CD4-positive, CD25-positive, alpha-beta regulatory T cell (primary cell): Measurements from ENCODE around the gene POLR1A. TPM values are rescaled to one million over a fixed set of nuclear protein-coding genes. Genes with fewer than 3 reads are reported as not detected.

Experiments used
- ATAC-seq, 2 donors: fragments of 150-1000 bp; cut with Tn5 transposase; one replicate each; pipeline ENCODE4 v1.10.0; 2021; ENCODE audit warnings: low read depth in 2 of 2, moderate number of reproducible peaks in 2 of 2, moderate library complexity in 1 of 2
- DNase-seq, 3 donors: peaks; one replicate each; pipeline versions ENCODE4 v3.0.0 to v3.0.0-alpha.2; 2012 to 2022; ENCODE audit warnings: mixed read lengths in 1 of 3
- H3K27ac ChIP-seq: one replicate; pipeline ENCODE4 v1.7.0; 2013; ENCODE audit warnings: mild to moderate bottlenecking, low read length; ENCODE audit not compliant: insufficient read depth, poor library complexity, severe bottlenecking
- H3K27me3 ChIP-seq: one replicate; pipeline ENCODE4 v1.7.0; 2013; ENCODE audit warnings: low read length; ENCODE audit not compliant: control insufficient read depth, insufficient read depth
- H3K36me3 ChIP-seq: one replicate; pipeline ENCODE4 v1.7.0; 2013; ENCODE audit warnings: mild to moderate bottlenecking, low read length, moderate library complexity; ENCODE audit not compliant: control insufficient read depth, insufficient read depth
- H3K4me1 ChIP-seq: 2 replicates; pipeline ENCODE4 v1.7.0; 2013; ENCODE audit warnings: mild to moderate bottlenecking, low read length; ENCODE audit not compliant: insufficient read depth, control insufficient read depth, poor library complexity, severe bottlenecking
- H3K4me3 ChIP-seq: one replicate; pipeline ENCODE4 v1.7.0; 2013; ENCODE audit warnings: low read depth, mild to moderate bottlenecking, low read length, moderate library complexity
- H3K9me3 ChIP-seq, 2 experiments: 1 replicate in 1 of 2; 2 replicates in 1 of 2; pipeline ENCODE4 v1.7.0; 2013; ENCODE audit warnings: low read length in 2 of 2, mild to moderate bottlenecking in 1 of 2, moderate library complexity in 1 of 2; ENCODE audit not compliant: control insufficient read depth in 2 of 2
- H3K27ac Mint-ChIP-seq, 3 donors: one replicate each; pipeline ENCODE4 v1.8.0; 2020 to 2022; ENCODE audit warnings: mild to moderate bottlenecking in 3 of 3, mixed read lengths in 3 of 3, moderate library complexity in 2 of 3
- H3K27me3 Mint-ChIP-seq: one replicate; pipeline ENCODE4 v1.8.0; 2022; ENCODE audit warnings: mild to moderate bottlenecking, mixed read lengths
- H3K36me3 Mint-ChIP-seq: one replicate; pipeline ENCODE4 v1.8.0; 2020; ENCODE audit warnings: mixed read lengths
- H3K4me1 Mint-ChIP-seq, 4 donors: one replicate each; pipeline ENCODE4 v1.8.0; 2020 to 2022; ENCODE audit warnings: mixed read lengths in 4 of 4, mild to moderate bottlenecking in 1 of 4
- H3K4me3 Mint-ChIP-seq, 4 donors: one replicate each; pipeline ENCODE4 v1.8.0; 2020 to 2022; ENCODE audit warnings: mild to moderate bottlenecking in 4 of 4, mixed read lengths in 4 of 4, moderate library complexity in 3 of 4
- H3K9me3 Mint-ChIP-seq, 7 donors: one replicate each; pipeline ENCODE4 v1.8.0; 2020 to 2022; ENCODE audit warnings: mixed read lengths in 7 of 7, mild to moderate bottlenecking in 3 of 7, moderate library complexity in 2 of 7
- polyA plus RNA-seq, 4 donors: library from polyadenylated mRNA; unstranded; fragments of 300-500 nt; fragmentation: Illumina TruSeq; gene quantifications; one replicate each; pipeline ENCODE4 v1.2.3, GENCODE V29; 2021
- total RNA-seq: library from RNA; stranded (reverse); gene quantifications from one replicate; pipeline ENCODE4 v1.2.3, GENCODE V29; 2022

Gene POLR1A
- total and polyA plus RNA-seq, 5 donors from 2014 or later: 1.3 to 23.9 (median 2.5) TPM

DNA sequence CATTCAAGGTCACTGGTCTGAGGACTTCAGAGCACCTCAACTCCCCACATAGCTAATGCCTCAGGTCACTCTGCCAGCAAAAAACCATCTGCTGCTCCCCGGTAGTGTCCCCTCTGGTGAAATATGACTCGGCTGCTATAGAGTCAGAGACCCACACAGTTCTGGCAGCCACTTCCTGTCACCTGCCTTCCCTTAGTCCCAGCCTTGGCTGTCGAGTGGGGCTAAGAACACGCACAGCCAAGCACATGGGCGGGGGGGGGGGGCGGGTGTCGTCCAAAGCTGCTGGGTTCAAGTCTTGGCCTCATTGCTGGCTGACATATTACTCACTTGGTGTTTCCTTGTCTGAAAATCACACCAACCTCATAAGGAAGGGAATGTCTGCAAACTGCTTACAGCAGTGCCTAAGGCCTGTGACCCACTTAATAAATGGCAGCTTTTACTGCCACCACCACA is 37.5 kb downstream of the POLR1A start:
- Histone ChIP-seq H3K36me3 (peaks cover 57% of the 10 kb centered on the region), H3K4me3 (peak overlapping the region; percentile 11), H3K27me3 (no peaks in the 10 kb centered on the region), H3K9me3 (peaks cover 0 to 2% of the 10 kb centered on the region in 2 experiments), H3K27ac (peak overlapping the region; percentile 34), H3K4me1 (peaks cover 11% of the 10 kb centered on the region)
- H3K9me3 Mint-ChIP-seq: peaks cover 0 to 4% (median 3%) of the 10 kb centered on the region in 7 donors
- ATAC-seq (peak; percentile 95 to 96), DNase-seq (peak in 2 of 3 donors; percentile 48 to 83)
- H3K4me1 Mint-ChIP-seq: peaks cover 6 to 23% (median 10%) of the 10 kb centered on the region in 4 donors
- no peaks in the 10 kb centered on the region for H3K27me3 Mint-ChIP-seq
- H3K4me3 Mint-ChIP-seq: peak overlapping the region in 2 of 4 donors; percentile 17 to 56
- peak overlapping the region; percentile 19 to 80 (median 68) for H3K27ac Mint-ChIP-seq
- H3K36me3 Mint-ChIP-seq: peaks cover 59% of the 10 kb centered on the region

DNA sequence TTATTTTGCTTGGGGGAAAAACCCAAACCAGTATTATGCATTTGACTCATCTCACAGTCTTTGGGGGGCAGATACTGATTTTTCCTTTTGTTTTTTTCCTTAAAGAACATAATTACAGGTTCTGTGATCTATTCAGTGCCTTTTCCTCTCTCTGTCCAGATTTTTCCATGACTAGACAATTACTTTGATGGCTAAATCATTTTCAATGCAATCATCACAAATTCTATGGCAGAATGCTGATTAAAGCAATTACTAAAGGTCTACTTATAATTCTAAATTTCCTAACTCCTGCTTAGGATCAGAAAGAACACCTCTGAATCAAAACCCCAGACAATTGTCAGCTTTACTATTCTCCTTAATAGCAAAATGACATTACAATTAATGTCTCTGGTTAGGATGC is 38.8 kb downstream of the POLR1A start:
- Histone ChIP-seq H3K9me3 (peaks cover 0 to 2% of the 10 kb centered on the region in 2 experiments), H3K4me3 (no peak overlapping the region), H3K4me1 (peaks cover 11% of the 10 kb centered on the region), H3K27me3 (no peaks in the 10 kb centered on the region), H3K27ac (no peak overlapping the region), H3K36me3 (peaks cover 60% of the 10 kb centered on the region)
- H3K27me3 Mint-ChIP-seq: no peaks in the 10 kb centered on the region
- H3K4me3 Mint-ChIP-seq: no peak overlapping the region
- peak overlapping the region in 2 of 3 donors; percentile 30 to 38 for H3K27ac Mint-ChIP-seq
- no peak for DNase-seq
- peaks cover 0 to 4% (median 3%) of the 10 kb centered on the region in 7 donors for H3K9me3 Mint-ChIP-seq
- no peak for ATAC-seq
- H3K36me3 Mint-ChIP-seq: peaks cover 64% of the 10 kb centered on the region
- peaks cover 6 to 21% (median 10%) of the 10 kb centered on the region in 4 donors for H3K4me1 Mint-ChIP-seq

DNA sequence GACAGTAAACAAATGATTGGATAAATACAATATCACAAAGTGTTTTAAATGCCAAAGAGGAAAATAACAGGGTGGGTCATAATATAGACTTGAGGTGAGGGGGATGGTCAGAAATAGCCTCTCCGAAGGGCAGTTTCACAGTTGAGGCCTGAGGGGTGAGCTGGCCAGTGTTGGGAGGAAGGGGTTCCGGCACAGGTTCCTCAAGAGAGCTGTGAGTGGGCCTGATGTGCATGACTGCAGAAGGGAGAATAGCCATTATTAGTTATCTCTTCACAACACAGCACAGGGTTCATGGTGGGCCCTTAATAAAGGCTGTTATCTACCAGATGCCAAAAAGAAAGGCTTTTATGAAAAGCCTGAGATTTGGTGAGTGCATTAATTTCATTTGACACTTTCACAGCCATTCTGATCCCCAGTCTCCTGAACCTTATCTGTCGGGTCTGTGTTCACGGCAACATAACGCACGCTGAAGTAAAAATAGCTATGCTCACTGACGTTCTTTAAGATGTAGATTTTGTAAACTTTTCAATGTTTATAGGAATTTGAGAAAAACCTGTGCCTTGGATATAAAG is 39.6 kb downstream of the POLR1A start:
- ATAC-seq (no peak), DNase-seq (no peak)
- no peak overlapping the region for H3K27ac Mint-ChIP-seq
- H3K9me3 Mint-ChIP-seq: peaks cover 0 to 4% (median 3%) of the 10 kb centered on the region in 7 donors
- no peak overlapping the region for H3K4me3 ChIP-seq
- H3K27me3 Mint-ChIP-seq: no peaks in the 10 kb centered on the region
- peaks cover 0 to 2% of the 10 kb centered on the region in 2 experiments for H3K9me3 ChIP-seq
- H3K27me3 ChIP-seq: no peaks in the 10 kb centered on the region
- peaks cover 62% of the 10 kb centered on the region for H3K36me3 Mint-ChIP-seq
- H3K36me3 ChIP-seq: peaks cover 65% of the 10 kb centered on the region
- no peak overlapping the region for H3K4me3 Mint-ChIP-seq
- peaks cover 11% of the 10 kb centered on the region for H3K4me1 ChIP-seq
- H3K4me1 Mint-ChIP-seq: peaks cover 6 to 21% (median 11%) of the 10 kb centered on the region in 4 donors
- H3K27ac ChIP-seq: no peak overlapping the region

DNA sequence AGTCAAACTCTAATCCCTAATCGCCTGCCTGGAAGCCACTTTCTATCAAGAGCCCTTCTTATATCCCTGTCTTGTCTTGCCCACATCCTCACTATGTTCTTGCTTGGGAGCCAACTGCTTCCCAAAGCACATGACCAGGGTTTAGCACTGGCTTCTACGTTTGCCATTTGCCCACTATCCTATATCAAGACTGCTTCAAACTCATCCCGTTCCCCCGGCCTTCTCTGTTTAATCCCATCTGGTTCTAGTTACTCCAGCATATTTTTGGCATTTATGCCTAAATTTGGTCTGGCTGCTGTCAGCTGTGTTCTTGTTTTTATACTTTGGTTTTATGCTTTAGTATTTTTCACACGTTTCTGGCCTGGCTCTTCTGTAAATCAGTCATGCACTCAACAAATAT is 40.2 kb downstream of the POLR1A start:
- Histone ChIP-seq H3K27ac (no peak overlapping the region), H3K36me3 (peaks cover 62% of the 10 kb centered on the region), H3K4me3 (no peak overlapping the region), H3K9me3 (peaks cover 0 to 2% of the 10 kb centered on the region in 2 experiments), H3K4me1 (peaks cover 11% of the 10 kb centered on the region), H3K27me3 (no peaks in the 10 kb centered on the region)
- Mint-ChIP-seq H3K4me1 (peaks cover 6 to 21% (median 14%) of the 10 kb centered on the region in 4 donors), H3K27me3 (no peaks in the 10 kb centered on the region), H3K9me3 (peaks cover 0 to 4% (median 3%) of the 10 kb centered on the region in 7 donors), H3K4me3 (no peak overlapping the region), H3K27ac (no peak overlapping the region), H3K36me3 (peaks cover 62% of the 10 kb centered on the region)
- ATAC-seq (no peak), DNase-seq (no peak)

DNA sequence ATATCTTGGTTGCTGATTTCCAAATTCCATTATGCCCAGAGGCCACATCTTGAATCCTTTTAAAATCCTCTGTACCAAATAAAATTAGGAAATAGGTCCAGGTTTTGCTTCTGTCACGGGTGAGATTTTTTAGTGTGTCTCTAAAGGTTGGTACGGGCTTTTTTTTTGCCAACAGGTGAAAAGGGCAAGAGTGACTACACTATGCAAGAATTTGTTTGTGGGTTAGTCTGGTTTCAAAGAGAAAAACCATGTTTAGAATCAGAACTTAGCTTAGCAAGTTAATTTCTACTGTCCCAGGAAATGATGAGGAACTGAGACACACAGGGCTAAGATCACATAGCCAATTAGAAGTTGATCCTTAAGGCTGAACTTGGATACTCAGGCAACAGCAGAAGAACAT is 41.7 kb downstream of the POLR1A start:
- DNase-seq (no peak), ATAC-seq (no peak)
- Histone ChIP-seq H3K27me3 (no peaks in the 10 kb centered on the region), H3K9me3 (peaks cover 0 to 2% of the 10 kb centered on the region in 2 experiments), H3K4me3 (no peak overlapping the region), H3K36me3 (peaks cover 51% of the 10 kb centered on the region), H3K27ac (no peak overlapping the region), H3K4me1 (peaks cover 11% of the 10 kb centered on the region)
- H3K4me1 Mint-ChIP-seq: peaks cover 6 to 18% (median 15%) of the 10 kb centered on the region in 4 donors
- peak overlapping the region in 1 of 3 donors; percentile 4 for H3K27ac Mint-ChIP-seq
- peaks cover 55% of the 10 kb centered on the region for H3K36me3 Mint-ChIP-seq
- peaks cover 0 to 4% (median 3%) of the 10 kb centered on the region in 7 donors for H3K9me3 Mint-ChIP-seq
- H3K4me3 Mint-ChIP-seq: no peak overlapping the region
- no peaks in the 10 kb centered on the region for H3K27me3 Mint-ChIP-seq

DNA sequence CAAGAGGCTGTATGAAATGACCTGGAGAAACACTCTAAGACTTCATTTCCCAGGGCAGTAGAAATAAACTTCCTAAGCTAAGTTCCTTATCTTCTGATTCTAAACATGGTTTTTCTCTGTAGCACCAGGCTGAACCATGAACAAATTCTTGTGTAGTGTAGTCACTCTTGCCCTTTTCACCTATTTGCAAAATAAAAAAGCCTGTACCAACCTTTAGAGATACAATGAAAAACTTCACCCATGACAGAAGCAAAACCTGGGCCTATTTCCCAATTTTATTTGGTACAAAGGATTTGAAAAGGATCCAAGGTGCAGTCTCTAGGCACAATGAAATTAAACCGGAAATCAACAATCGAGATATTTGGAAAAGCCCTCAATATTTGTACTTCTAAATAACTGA is 43.6 kb downstream of the POLR1A start:
- H3K36me3 ChIP-seq: peaks cover 47% of the 10 kb centered on the region
- no peaks in the 10 kb centered on the region for H3K4me1 ChIP-seq
- peaks cover 53% of the 10 kb centered on the region for H3K36me3 Mint-ChIP-seq
- peaks cover under 1 to 12% (median 4%) of the 10 kb centered on the region in 4 donors for H3K4me1 Mint-ChIP-seq
- no peak overlapping the region for H3K4me3 Mint-ChIP-seq
- peaks cover 0 to 2% of the 10 kb centered on the region in 2 experiments for H3K9me3 ChIP-seq
- H3K27ac Mint-ChIP-seq: peak overlapping the region in 1 of 3 donors; percentile 19
- no peak for ATAC-seq
- no peaks in the 10 kb centered on the region for H3K27me3 Mint-ChIP-seq
- H3K4me3 ChIP-seq: no peak overlapping the region
- H3K27me3 ChIP-seq: no peaks in the 10 kb centered on the region
- H3K9me3 Mint-ChIP-seq: peaks cover 0 to 4% (median 3%) of the 10 kb centered on the region in 7 donors
- H3K27ac ChIP-seq: no peak overlapping the region
- DNase-seq: no peak

DNA sequence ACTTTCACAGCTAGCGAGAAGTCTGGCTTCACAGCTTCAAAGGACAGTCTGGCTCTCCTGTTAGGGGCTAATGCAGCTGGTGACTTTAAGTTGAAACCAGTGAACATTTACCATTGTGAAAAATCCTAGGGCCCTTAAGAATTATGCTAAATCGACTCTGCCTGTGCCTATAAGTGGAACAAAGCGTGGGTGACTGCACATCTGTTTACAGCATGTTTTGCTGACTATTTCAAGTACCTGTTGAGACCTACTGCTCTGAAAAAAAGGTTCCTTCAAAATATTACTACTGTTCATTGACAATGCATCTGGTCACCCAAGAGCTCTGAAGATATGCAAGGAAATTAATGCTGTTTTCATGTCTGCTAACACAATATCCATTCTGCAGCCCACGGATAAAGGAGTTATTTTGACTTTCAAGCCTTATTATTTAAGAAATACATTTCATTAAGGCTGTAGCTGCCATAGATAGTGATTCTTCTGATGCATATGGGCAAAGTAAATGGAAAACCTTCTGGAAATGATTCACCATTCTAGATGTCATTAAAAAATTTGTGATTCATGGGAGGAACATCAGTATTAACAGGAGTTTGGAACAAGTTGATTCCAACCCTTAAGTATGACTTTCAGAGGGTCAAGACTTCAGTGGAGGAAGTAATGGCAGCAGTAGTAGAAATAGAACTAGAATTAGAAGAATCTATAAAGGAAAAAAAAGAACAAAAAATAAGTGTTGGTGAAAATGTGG is 48.9 kb downstream of the POLR1A start:
- Histone ChIP-seq H3K4me1 (no peaks in the 10 kb centered on the region), H3K27me3 (no peaks in the 10 kb centered on the region), H3K4me3 (no peak overlapping the region), H3K9me3 (no peaks in the 10 kb centered on the region), H3K27ac (no peak overlapping the region), H3K36me3 (peaks cover 37% of the 10 kb centered on the region)
- H3K4me3 Mint-ChIP-seq: no peak overlapping the region
- peaks cover 41% of the 10 kb centered on the region for H3K36me3 Mint-ChIP-seq
- peaks cover 0 to 14% (median 5%) of the 10 kb centered on the region in 4 donors for H3K4me1 Mint-ChIP-seq
- no peaks in the 10 kb centered on the region for H3K27me3 Mint-ChIP-seq
- ATAC-seq (no peak), DNase-seq (no peak)
- H3K27ac Mint-ChIP-seq: no peak overlapping the region
- H3K9me3 Mint-ChIP-seq: no peaks in the 10 kb centered on the region
